ENCODE measurements around the gene TRPM3. TPM values are rescaled to one million over a fixed set of nuclear protein-coding genes. Genes with fewer than 3 reads are reported as not detected.

Gene TRPM3
- total and polyA plus RNA-seq, 2 of the 8 experiments (the other 6 are each of a cell fraction or from before 2014, with no cell fraction given), result 2.4 to 10.9 TPM

- no peak for TF ChIP-seq RNF2 (IDR thresholded peaks at IDR 0.05; ENCODE audit: borderline replicate concordance, low read depth, low read length, missing control alignments, poor library complexity, severe bottlenecking)
- no peak for TF ChIP-seq CTBP2 (IDR thresholded peaks at IDR 0.05; ENCODE audit: borderline replicate concordance, insufficient read depth, insufficient read length, low read length)
- TF ChIP-seq KDM1A (IDR thresholded peaks at IDR 0.05; ENCODE audit: borderline replicate concordance, low read length), result no peak
Observed at GRCh38 chr9:70861797-70862196, 259.6 kb downstream of the TRPM3 start (continued).

All from H1 (cell line).